Measurements from ENCODE around the gene RRAS2. TPM values are rescaled to one million over a fixed set of nuclear protein-coding genes. Genes with fewer than 3 reads are reported as not detected.
A peak's percentile ranks its signal among the peaks of the same experiment; 100 is the strongest.
"Not testable (repeated sequence)": the region's sequence is repeated elsewhere in the genome, so short reads cannot be mapped to it uniquely, and the experiment has no call there.

Gene RRAS2
- total RNA-seq = 10 to 100 TPM; 97.3 to 98.1 TPM

GRCh38 chr11:14358729-14359439 lies at the start of gene RRAS2:
TSS of gene RRAS2 (minus strand) at chr11:14359183. CDS start at chr11:14358870, 313 bp downstream.
- peak; percentile 92 for ATAC-seq
- Mint-ChIP-seq H3K27ac (peak within 1 kb of the TSS; percentile 92), H3K9me3 (ENCODE audit: insufficient read depth) (no peaks in the 10 kb centered on the region), H3K4me1 (ENCODE audit: low read depth) (peaks cover 62% of the 10 kb centered on the region), H3K36me3 (ENCODE audit: low read depth) (peaks cover 32% of the 10 kb centered on the region), H3K4me3 (peak within 1 kb of the TSS; percentile 98), H3K27me3 (ENCODE audit: low read depth) (no peaks in the 10 kb centered on the region)
- POLR2A ChIA-PET = interaction anchor here (1.1 kb wide), 1 partner anchor 57 kb away, joined by 5 read pairs; no protein-coding TSS in a partner anchor
- DNase-seq = peak; percentile 85
- CTCF ChIA-PET = interaction anchor here (1.1 to 1.8 kb wide), 3 partner anchors 12 to 96 kb away, joined by 3 to 7 read pairs (median 5); no protein-coding TSS in a partner anchor

GRCh38 chr11:14408612-14409011 lies 49.6 kb upstream of the RRAS2 start:
- CTCF ChIA-PET = no interaction called here
- Mint-ChIP-seq H3K36me3 (ENCODE audit: low read depth) (peaks cover 10% of the 10 kb centered on the region), H3K4me1 (ENCODE audit: low read depth) (peaks cover 43% of the 10 kb centered on the region), H3K9me3 (ENCODE audit: insufficient read depth) (peaks cover 5% of the 10 kb centered on the region), H3K27me3 (ENCODE audit: low read depth) (no peaks in the 10 kb centered on the region), H3K4me3 (no peak overlapping the region), H3K27ac (no peak overlapping the region)
- ATAC-seq (no peak), DNase-seq (no peak)
- POLR2A ChIA-PET = no interaction called here

- DNase-seq; CTCF ChIA-PET; ATAC-seq; POLR2A ChIA-PET; H3K36me3 Mint-ChIP-seq (ENCODE audit: low read depth); H3K9me3 Mint-ChIP-seq (ENCODE audit: insufficient read depth); H3K27ac Mint-ChIP-seq; H3K27me3 Mint-ChIP-seq (ENCODE audit: low read depth); H3K4me3 Mint-ChIP-seq: not testable (repeated sequence)
- H3K4me1 Mint-ChIP-seq (ENCODE audit: low read depth) = peaks cover 19% of the 10 kb centered on the region
Measured at GRCh38 chr11:14406116-14406515, 47.1 kb upstream of the RRAS2 start.

- H3K27me3 Mint-ChIP-seq (ENCODE audit: low read depth) = peaks cover 11% of the 10 kb centered on the region
- H3K9me3 Mint-ChIP-seq (ENCODE audit: insufficient read depth); POLR2A ChIA-PET; H3K4me1 Mint-ChIP-seq (ENCODE audit: low read depth); H3K36me3 Mint-ChIP-seq (ENCODE audit: low read depth); ATAC-seq; H3K4me3 Mint-ChIP-seq; DNase-seq; CTCF ChIA-PET; H3K27ac Mint-ChIP-seq: not testable (repeated sequence)
Measured at GRCh38 chr11:14403528-14403927, 44.5 kb upstream of the RRAS2 start.

GRCh38 chr11:14399087-14399486 lies 40.1 kb upstream of the RRAS2 start:
- DNase-seq = no peak
- H3K4me3 Mint-ChIP-seq = no peak overlapping the region
- peaks cover 5% of the 10 kb centered on the region for H3K4me1 Mint-ChIP-seq (ENCODE audit: low read depth)
- ChIA-PET POLR2A (no interaction called here), CTCF (no interaction called here)
- no peaks in the 10 kb centered on the region for H3K36me3 Mint-ChIP-seq (ENCODE audit: low read depth)
- no peak for ATAC-seq
- peaks cover 20% of the 10 kb centered on the region for H3K27me3 Mint-ChIP-seq (ENCODE audit: low read depth)
- no peaks in the 10 kb centered on the region for H3K9me3 Mint-ChIP-seq (ENCODE audit: insufficient read depth)
- H3K27ac Mint-ChIP-seq = no peak overlapping the region

GRCh38 chr11:14396273-14396672 lies 37.3 kb upstream of the RRAS2 start:
- Mint-ChIP-seq H3K27ac (no peak overlapping the region), H3K9me3 (ENCODE audit: insufficient read depth) (no peaks in the 10 kb centered on the region), H3K27me3 (ENCODE audit: low read depth) (peaks cover 20% of the 10 kb centered on the region), H3K4me3 (no peak overlapping the region), H3K36me3 (ENCODE audit: low read depth) (no peaks in the 10 kb centered on the region), H3K4me1 (ENCODE audit: low read depth) (peaks cover 10% of the 10 kb centered on the region)
- CTCF ChIA-PET = interaction anchor here (1.7 kb wide), 1 partner anchor 21 kb away, joined by 4 read pairs; no protein-coding TSS in a partner anchor
- POLR2A ChIA-PET = no interaction called here
- no peak for ATAC-seq
- DNase-seq = no peak

GRCh38 chr11:14393889-14394288 lies 34.9 kb upstream of the RRAS2 start:
- Mint-ChIP-seq H3K4me1 (ENCODE audit: low read depth) (peaks cover 10% of the 10 kb centered on the region), H3K27me3 (ENCODE audit: low read depth) (peaks cover 13% of the 10 kb centered on the region), H3K4me3 (no peak overlapping the region), H3K36me3 (ENCODE audit: low read depth) (no peaks in the 10 kb centered on the region), H3K9me3 (ENCODE audit: insufficient read depth) (no peaks in the 10 kb centered on the region), H3K27ac (no peak overlapping the region)
- no peak for ATAC-seq
- ChIA-PET POLR2A (no interaction called here), CTCF (no interaction called here)
- DNase-seq = no peak

GRCh38 chr11:14393129-14393528 lies 34.1 kb upstream of the RRAS2 start:
- Mint-ChIP-seq H3K4me1 (ENCODE audit: low read depth) (peaks cover 10% of the 10 kb centered on the region), H3K4me3 (no peak overlapping the region), H3K27me3 (ENCODE audit: low read depth) (peaks cover 11% of the 10 kb centered on the region), H3K9me3 (ENCODE audit: insufficient read depth) (no peaks in the 10 kb centered on the region), H3K27ac (no peak overlapping the region), H3K36me3 (ENCODE audit: low read depth) (no peaks in the 10 kb centered on the region)
- ATAC-seq (no peak), DNase-seq (no peak)
- ChIA-PET CTCF (no interaction called here), POLR2A (no interaction called here)

GRCh38 chr11:14390669-14391068 lies 31.7 kb upstream of the RRAS2 start:
- POLR2A ChIA-PET = no interaction called here
- Mint-ChIP-seq H3K4me3 (no peak overlapping the region), H3K9me3 (ENCODE audit: insufficient read depth) (no peaks in the 10 kb centered on the region), H3K27ac (no peak overlapping the region), H3K4me1 (ENCODE audit: low read depth) (peaks cover 8% of the 10 kb centered on the region), H3K36me3 (ENCODE audit: low read depth) (no peaks in the 10 kb centered on the region), H3K27me3 (ENCODE audit: low read depth) (peaks cover 10% of the 10 kb centered on the region)
- no peak for ATAC-seq
- no peak for DNase-seq
- CTCF ChIA-PET = interaction anchor here (1.1 kb wide), 1 partner anchor 10 kb away, joined by 4 read pairs; no protein-coding TSS in a partner anchor

GRCh38 chr11:14388352-14388751 lies 29.4 kb upstream of the RRAS2 start:
- CTCF ChIA-PET = interaction anchor here (1.2 kb wide), 1 partner anchor 67 kb away, joined by 4 read pairs; no protein-coding TSS in a partner anchor
- no peak for DNase-seq
- ATAC-seq = no peak
- Mint-ChIP-seq H3K9me3 (ENCODE audit: insufficient read depth) (no peaks in the 10 kb centered on the region), H3K4me3 (no peak overlapping the region), H3K36me3 (ENCODE audit: low read depth) (no peaks in the 10 kb centered on the region), H3K27me3 (ENCODE audit: low read depth) (peaks cover 10% of the 10 kb centered on the region), H3K27ac (no peak overlapping the region), H3K4me1 (ENCODE audit: low read depth) (no peaks in the 10 kb centered on the region)
- POLR2A ChIA-PET = no interaction called here

- H3K4me3 Mint-ChIP-seq = no peak overlapping the region
- ChIA-PET POLR2A (interaction anchor here (0.7 kb wide), 1 partner anchor 11 kb away, joined by 3 read pairs; no protein-coding TSS in a partner anchor), CTCF (no interaction called here)
- no peaks in the 10 kb centered on the region for H3K4me1 Mint-ChIP-seq (ENCODE audit: low read depth)
- no peaks in the 10 kb centered on the region for H3K36me3 Mint-ChIP-seq (ENCODE audit: low read depth)
- no peak overlapping the region for H3K27ac Mint-ChIP-seq
- no peaks in the 10 kb centered on the region for H3K9me3 Mint-ChIP-seq (ENCODE audit: insufficient read depth)
- DNase-seq (no peak), ATAC-seq (no peak)
- H3K27me3 Mint-ChIP-seq (ENCODE audit: low read depth) = peaks cover 13% of the 10 kb centered on the region
Measured at GRCh38 chr11:14386895-14387480, 28.0 kb upstream of the RRAS2 start.

- peaks cover 6% of the 10 kb centered on the region for H3K4me1 Mint-ChIP-seq (ENCODE audit: low read depth)
- H3K36me3 Mint-ChIP-seq (ENCODE audit: low read depth) = no peaks in the 10 kb centered on the region
- CTCF ChIA-PET = no interaction called here
- no peak overlapping the region for H3K4me3 Mint-ChIP-seq
- no peak for DNase-seq
- POLR2A ChIA-PET = no interaction called here
- H3K27me3 Mint-ChIP-seq (ENCODE audit: low read depth) = peaks cover 13% of the 10 kb centered on the region
- ATAC-seq = no peak
- no peak overlapping the region for H3K27ac Mint-ChIP-seq
- H3K9me3 Mint-ChIP-seq (ENCODE audit: insufficient read depth) = no peaks in the 10 kb centered on the region
Measured at GRCh38 chr11:14386081-14386480, 27.1 kb upstream of the RRAS2 start.

Measured in activated CD8-positive, alpha-beta T cell treated with anti-CD3 and anti-CD28 coated beads, Interleukin-2, amount 10 ng/mL, durations not matched to agents 7 days and 5 days (primary cell).